IMR-90 (cell line): ENCODE measurements around the gene C3. TPM values are rescaled to one million over a fixed set of nuclear protein-coding genes. Genes with fewer than 3 reads are reported as not detected.

Experiments
- ATAC-seq: fragments of 200-7000 bp; cut with Tn5 transposase; 2 replicates; pipeline ENCODE4 v1.9.1; 2020; ENCODE audit warnings: low read depth, mild to moderate bottlenecking, moderate library complexity
- BruUV-seq: library from RNA; stranded (reverse); fragments of 400-500 nt; replicated peaks from 2 replicates; lab custom pipeline; 2021; lab: Mats Ljungman, UMichigan
- CTCF ChIA-PET: fragments of 300-600 bp; formaldehyde crosslinking; extraction: SDS; loops from one replicate; lab custom pipeline; 2021; ENCODE audit warnings: antibody characterized with exemption; lab: Yijun Ruan, JAX
- POLR2A ChIA-PET: fragments of 300-600 bp; sonication (Branson Sonifier 250); formaldehyde crosslinking; loops from one replicate; lab custom pipeline; 2022; ENCODE audit warnings: antibody characterized with exemption; ENCODE audit not compliant: unreplicated experiment; lab: Charles Lee
- DNase-seq: peaks from one replicate; pipeline ENCODE4 v3.0.0; 2013
- H2AFZ ChIP-seq: replicated peaks from 2 replicates; pipeline ENCODE3; 2013; ENCODE audit warnings: low read length, mild to moderate bottlenecking; ENCODE audit not compliant: poor library complexity
- H2AK5ac ChIP-seq: 2 replicates; pipeline ENCODE4 v1.6.1; 2013; ENCODE audit warnings: low read depth, low read length, inconsistent platforms
- H2AK9ac ChIP-seq: replicated peaks from 2 replicates; pipeline ENCODE3; 2013; ENCODE audit warnings: mild to moderate bottlenecking, low read depth, low read length, moderate library complexity; ENCODE audit not compliant: poor library complexity
- H2BK120ac ChIP-seq: 2 replicates; pipeline ENCODE4 v1.6.1; 2013; ENCODE audit warnings: low read depth, low read length, inconsistent platforms
- H2BK15ac ChIP-seq: 3 replicates; pipeline ENCODE4 v1.6.1; 2013; ENCODE audit warnings: low read depth, low read length, inconsistent platforms
- H2BK20ac ChIP-seq: 2 replicates; pipeline ENCODE4 v1.6.1; 2013; ENCODE audit warnings: low read depth, mild to moderate bottlenecking, inconsistent platforms, low read length, moderate library complexity
- H2BK5ac ChIP-seq: 2 replicates; pipeline ENCODE4 v1.6.1; 2013; ENCODE audit warnings: mild to moderate bottlenecking, low read depth, low read length, inconsistent platforms; ENCODE audit not compliant: poor library complexity, severe bottlenecking
- H3K14ac ChIP-seq: replicated peaks from 2 replicates; pipeline ENCODE4 v1.6.1; 2013; ENCODE audit warnings: low read depth, low read length, inconsistent platforms
- H3K18ac ChIP-seq: 2 replicates; pipeline ENCODE4 v1.6.1; 2013; ENCODE audit warnings: low read depth, low read length, control low read depth
- H3K23ac ChIP-seq: 2 replicates; pipeline ENCODE4 v1.6.1; 2013; ENCODE audit warnings: low read depth, low read length, inconsistent platforms
- H3K27ac ChIP-seq: 2 replicates; pipeline ENCODE4 v1.5.1; 2013; ENCODE audit warnings: mild to moderate bottlenecking, control low read depth, low read length; ENCODE audit not compliant: insufficient read depth
- H3K27me3 ChIP-seq: 2 replicates; pipeline ENCODE4 v1.6.1; 2013; ENCODE audit warnings: low read length; ENCODE audit not compliant: control insufficient read depth, insufficient read depth
- H3K36me3 ChIP-seq: 2 replicates; pipeline ENCODE4 v1.6.1; 2013; ENCODE audit warnings: low read length, mixed read lengths; ENCODE audit not compliant: control insufficient read depth, insufficient read depth
- H3K4ac ChIP-seq: 2 replicates; pipeline ENCODE4 v1.6.1; 2013; ENCODE audit warnings: low read depth, low read length, inconsistent platforms
- H3K4me1 ChIP-seq: 2 replicates; pipeline ENCODE4 v1.6.1; 2013; ENCODE audit warnings: low read length, mixed read lengths; ENCODE audit not compliant: control insufficient read depth, insufficient read depth
- H3K4me2 ChIP-seq: 2 replicates; pipeline ENCODE4 v1.6.1; 2013; ENCODE audit warnings: low read depth, mild to moderate bottlenecking, control low read depth, low read length, moderate library complexity
- H3K4me3 ChIP-seq: 2 replicates; pipeline ENCODE4 v1.5.1; 2013; ENCODE audit warnings: low read depth, mild to moderate bottlenecking, control low read depth, low read length, moderate library complexity; ENCODE audit not compliant: insufficient read depth
- H3K56ac ChIP-seq: 2 replicates; pipeline ENCODE4 v1.6.1; 2013; ENCODE audit warnings: low read length, inconsistent platforms; ENCODE audit not compliant: insufficient read depth; ENCODE audit errors: extremely low read depth
- H3K79me1 ChIP-seq, 2 experiments: 2 replicates each; pipeline ENCODE4 v1.6.1; 2013; ENCODE audit warnings: low read length in 2 of 2, inconsistent platforms in 1 of 2, low read depth in 1 of 2
- H3K9ac ChIP-seq: 2 replicates; pipeline ENCODE4 v1.6.1; 2013; ENCODE audit warnings: low read depth, low read length, control low read depth
- H3K9me1 ChIP-seq: 2 replicates; pipeline ENCODE4 v1.6.1; 2013; ENCODE audit warnings: low read length, inconsistent platforms; ENCODE audit not compliant: insufficient read depth
- H3K9me3 ChIP-seq: 2 replicates; pipeline ENCODE4 v1.6.1; 2013; ENCODE audit warnings: low read length; ENCODE audit not compliant: control insufficient read depth, insufficient read depth
- H4K20me1 ChIP-seq: 2 replicates; pipeline ENCODE4 v1.6.1; 2013; ENCODE audit warnings: low read length, inconsistent platforms; ENCODE audit not compliant: insufficient read depth
- H4K5ac ChIP-seq: 2 replicates; pipeline ENCODE4 v1.6.1; 2013; ENCODE audit warnings: mild to moderate bottlenecking, low read depth, low read length, control low read depth
- H4K8ac ChIP-seq, 2 experiments: 2 replicates each; pipeline ENCODE4 v1.6.1; 2013; ENCODE audit warnings: low read depth in 2 of 2, low read length in 2 of 2, control low read depth in 1 of 2, inconsistent platforms in 1 of 2
- H4K91ac ChIP-seq: 2 replicates; pipeline ENCODE4 v1.6.1; 2013; ENCODE audit warnings: low read depth, low read length, inconsistent platforms; ENCODE audit not compliant: insufficient read depth
- ELK1 ChIP-seq: fragments of 150-350 bp; IDR thresholded peaks from 2 replicates; pipeline ENCODE4 v1.6.1; 2016; ENCODE audit warnings: low read depth, mild to moderate bottlenecking, low read length, moderate library complexity, borderline replicate concordance
- MAFK ChIP-seq: IDR thresholded peaks from 2 replicates; pipeline ENCODE4 v1.6.1; 2012; ENCODE audit warnings: low read depth, low read length, improper control_type of control experiment
- MAZ ChIP-seq: IDR thresholded peaks from 2 replicates; pipeline ENCODE4 v1.6.1; 2012; ENCODE audit warnings: low read depth, mild to moderate bottlenecking, low read length, improper control_type of control experiment, moderate library complexity, borderline replicate concordance
- MXI1 ChIP-seq: IDR thresholded peaks from 2 replicates; pipeline ENCODE4 v1.6.1; 2012; ENCODE audit warnings: low read depth, mild to moderate bottlenecking, low read length, moderate library complexity, borderline replicate concordance
- POLR2A ChIP-seq: IDR thresholded peaks from 2 replicates; pipeline ENCODE4 v1.6.1; 2012; ENCODE audit warnings: mild to moderate bottlenecking, low read depth, low read length
- RAD21 ChIP-seq: IDR thresholded peaks from 2 replicates; pipeline ENCODE4 v1.6.1; 2012; ENCODE audit warnings: low read length, improper control_type of control experiment
- SMC3 ChIP-seq: fragments of 150-350 bp; IDR thresholded peaks from 2 replicates; pipeline ENCODE4 v1.6.1; 2016; ENCODE audit warnings: low read depth, mild to moderate bottlenecking, antibody characterized with exemption, low read length, moderate library complexity
- USF2 ChIP-seq: fragments of 150-350 bp; IDR thresholded peaks from 2 replicates; pipeline ENCODE4 v1.6.1; 2017; ENCODE audit warnings: mild to moderate bottlenecking, antibody characterized with exemption, low read length, low read depth
- WGBS, 2 experiments: methylation state at CpG; one replicate each; pipeline versions ENCODE4 v1.1.5 to v1.1.7; 2013; ENCODE audit warnings: missing lambda C conversion rate in 2 of 2; ENCODE audit not compliant: insufficient read length in 1 of 2; ENCODE audit errors: extremely low coverage in 2 of 2; 5-methylcytosine and 5-hydroxymethylcytosine counted together
- dilution Hi-C: fragments of 300-500 bp; cut with HindIII; formaldehyde crosslinking; loops from one replicate; pipeline ENCODE4 v1.14.3; 2018; ENCODE audit warnings: low sequenced_read_pairs; ENCODE audit not compliant: unreplicated experiment
- in situ Hi-C: fragments of 300-500 bp; cut with MboI; formaldehyde crosslinking; loops from 3 replicates; pipeline ENCODE4 v1.14.3; 2019; ENCODE audit warnings: low sequenced_read_pairs, inconsistent platforms, mixed read lengths
- intact Hi-C: fragments of 100-400 bp; cut with micrococcal nuclease; formaldehyde crosslinking; loops from 2 replicates; pipeline ENCODE4 v1.10.0; 2022
- polyA plus RNA-seq, 3 experiments: library from polyadenylated mRNA; depleted of rRNA; stranded (reverse); fragments of >200 nt; gene quantifications; 2 replicates each; pipeline ENCODE4 v1.2.3, GENCODE V29; 2012; ENCODE audit warnings: low replicate concordance in 1 of 3
- total RNA-seq: library from RNA; depleted of rRNA; stranded (reverse); fragments of >200 nt; gene quantifications from 2 replicates; pipeline ENCODE4 v1.2.3, GENCODE V29; 2012

Gene C3
- total and polyA plus RNA-seq, 2 of the 4 experiments (the other 2 are of a cell fraction): 0.36 TPM; not detected in 1

GRCh38 chr19:6694147-6694815 lies 26.2 kb downstream of the C3 start:
- Histone ChIP-seq H3K18ac (no peak overlapping the region), H3K9ac (no peak overlapping the region), H3K4me2 (no peak overlapping the region), H3K4me3 (no peak overlapping the region), H4K8ac (no peak overlapping the region), H4K20me1 (no peaks in the 10 kb centered on the region), H2BK15ac (no peak overlapping the region), H3K56ac (no peak overlapping the region), H3K36me3 (no peaks in the 10 kb centered on the region), H2BK20ac (no peak overlapping the region), H3K4ac (no peak overlapping the region), H2AFZ (no peak overlapping the region), H2BK5ac (no peak overlapping the region), H2AK5ac (no peak overlapping the region), H3K9me1 (no peaks in the 10 kb centered on the region), H2BK120ac (no peak overlapping the region), H4K5ac (no peak overlapping the region), H2AK9ac (no peak overlapping the region), H4K91ac (no peak overlapping the region), H3K27me3 (no peaks in the 10 kb centered on the region), H3K4me1 (no peaks in the 10 kb centered on the region), H3K23ac (no peak overlapping the region), H3K9me3 (peaks cover 16% of the 10 kb centered on the region; the same call in 1 of the 2 replicates), H3K27ac (no peak overlapping the region), H3K79me1 (no peaks in the 10 kb centered on the region), H3K14ac (no peak overlapping the region)
- WGBS, 2 experiments: 98% methylated on average over 6 of the region's 25 CpGs; no CpG with 5 or more reads in 1 of the 2 experiments
- ATAC-seq (no peak), DNase-seq (no peak)
- ChIA-PET POLR2A (no interaction called here), CTCF (no interaction called here)
- no TSS peak for BruUV-seq
- in situ Hi-C loops: no loop called here
- intact Hi-C loops: no loop called here
- dilution Hi-C loops: no loop called here
- TF ChIP-seq MAZ: no peak
- no peak for TF ChIP-seq MAFK
- no peak for TF ChIP-seq MXI1
- TF ChIP-seq SMC3: no peak
- no peak for TF ChIP-seq USF2
- TF ChIP-seq RAD21: no peak
- no peak for TF ChIP-seq ELK1
- TF ChIP-seq POLR2A: no peak
